H1 (cell line): ENCODE measurements around the gene COQ5. TPM values are rescaled to one million over a fixed set of nuclear protein-coding genes. Genes with fewer than 3 reads are reported as not detected.

Experiments used
- CHD2 ChIP-seq: IDR thresholded peaks from 2 replicates; pipeline ENCODE4 v1.6.1; 2012; ENCODE audit warnings: low read length, improper control_type of control experiment
- CREB1 ChIP-seq: IDR thresholded peaks from 2 replicates; pipeline ENCODE4 v1.6.1; 2012; ENCODE audit warnings: inconsistent platforms
- PHF8 ChIP-seq: fragments of 200-600 bp; sonication (generic); conservative IDR thresholded peaks from 2 replicates; pipeline ENCODE4 v1.7.1; 2012; ENCODE audit warnings: low read depth, mild to moderate bottlenecking, inconsistent platforms, low read length, moderate library complexity
- SIN3A ChIP-seq, 2 experiments: IDR thresholded peaks in 1 of 2; conservative IDR thresholded peaks in 1 of 2; 2 replicates each; pipeline ENCODE4 v1.6.1; 2011 to 2012; ENCODE audit warnings: low read length in 2 of 2, improper control_type of control experiment in 1 of 2, low read depth in 1 of 2, mild to moderate bottlenecking in 1 of 2
- SP2 ChIP-seq: IDR thresholded peaks from 2 replicates; pipeline ENCODE4 v1.6.1; 2012; ENCODE audit warnings: mild to moderate bottlenecking, low read length, inconsistent platforms
- SP4 ChIP-seq: IDR thresholded peaks from 2 replicates; pipeline ENCODE4 v1.6.1; 2012; ENCODE audit warnings: low read length, inconsistent platforms
- TEAD4 ChIP-seq: IDR thresholded peaks from 2 replicates; pipeline ENCODE4 v1.6.1; 2012; ENCODE audit warnings: low read depth, low read length, inconsistent platforms, mixed read lengths
- polyA plus RNA-seq, 7 experiments: library from polyadenylated mRNA; depleted of rRNA in 3 of 7; stranded (reverse) in 5 of 7; unstranded in 2 of 7; fragments of >200 nt in 5 of 7; fragments of 200-250 nt in 2 of 7; gene quantifications; 1 replicate in 5 of 7; 2 replicates in 1 of 7; 4 replicates in 1 of 7; pipeline versions ENCODE4 v1.2.1 to v1.2.3, GENCODE V29; 2011 to 2013; ENCODE audit warnings: missing spikeins in 2 of 7, mixed read lengths in 2 of 7
- total RNA-seq: library from RNA; stranded (reverse); fragmentation: NEBNext Ultra II Directional; extraction: Animal tissue kit (Norgen Biotek cat#: 25700); gene quantifications from 2 replicates; pipeline ENCODE4 v1.2.1, GENCODE V29; 2021
- TF ChIP-seq, protein P1 (sequence below): fragments of 300-600 bp; sonication (generic); IDR thresholded peaks from 2 replicates; pipeline ENCODE4 v1.7.1; 2012; ENCODE audit warnings: low read length, moderate library complexity, mild to moderate bottlenecking, inconsistent platforms; ENCODE audit not compliant: insufficient replicate concordance

COQ5 gene
- total and polyA plus RNA-seq, 2 of the 8 experiments (the other 6 are each of a cell fraction or from before 2014, with no cell fraction given), result 35.1 to 35.8 TPM

DNA sequence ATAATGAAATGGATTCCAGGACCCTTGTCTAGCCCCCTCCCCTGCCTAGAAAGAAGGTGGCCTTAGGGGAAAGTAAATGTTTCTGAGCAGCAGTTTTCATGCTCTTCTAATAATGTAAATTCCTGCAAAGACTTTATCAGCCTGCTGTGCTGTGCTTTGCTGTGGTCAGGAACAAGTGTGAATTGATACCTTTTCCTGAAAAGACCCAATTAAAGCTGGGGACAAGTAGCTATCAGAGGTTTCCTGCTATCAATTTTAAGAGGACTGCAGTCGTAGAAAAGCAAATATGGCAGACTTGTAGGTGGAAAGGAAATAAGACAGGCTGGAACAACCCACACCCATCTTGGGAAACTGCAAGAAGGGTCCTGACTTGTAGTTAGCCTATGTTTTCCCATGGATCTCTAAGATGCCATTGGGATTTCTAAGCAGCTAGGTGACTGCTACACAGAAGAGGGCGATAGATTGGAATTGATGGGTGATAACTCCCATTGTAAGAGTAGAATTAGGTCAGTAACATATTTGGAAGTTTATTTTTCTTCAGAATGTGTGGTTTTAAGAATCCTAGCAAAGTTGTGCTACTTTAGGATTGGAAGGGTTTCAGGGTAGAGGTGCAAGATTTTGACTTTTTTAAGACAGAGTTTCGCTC, 30.0 kb downstream of the COQ5 start (continued):
- TF ChIP-seq, protein P1, sequence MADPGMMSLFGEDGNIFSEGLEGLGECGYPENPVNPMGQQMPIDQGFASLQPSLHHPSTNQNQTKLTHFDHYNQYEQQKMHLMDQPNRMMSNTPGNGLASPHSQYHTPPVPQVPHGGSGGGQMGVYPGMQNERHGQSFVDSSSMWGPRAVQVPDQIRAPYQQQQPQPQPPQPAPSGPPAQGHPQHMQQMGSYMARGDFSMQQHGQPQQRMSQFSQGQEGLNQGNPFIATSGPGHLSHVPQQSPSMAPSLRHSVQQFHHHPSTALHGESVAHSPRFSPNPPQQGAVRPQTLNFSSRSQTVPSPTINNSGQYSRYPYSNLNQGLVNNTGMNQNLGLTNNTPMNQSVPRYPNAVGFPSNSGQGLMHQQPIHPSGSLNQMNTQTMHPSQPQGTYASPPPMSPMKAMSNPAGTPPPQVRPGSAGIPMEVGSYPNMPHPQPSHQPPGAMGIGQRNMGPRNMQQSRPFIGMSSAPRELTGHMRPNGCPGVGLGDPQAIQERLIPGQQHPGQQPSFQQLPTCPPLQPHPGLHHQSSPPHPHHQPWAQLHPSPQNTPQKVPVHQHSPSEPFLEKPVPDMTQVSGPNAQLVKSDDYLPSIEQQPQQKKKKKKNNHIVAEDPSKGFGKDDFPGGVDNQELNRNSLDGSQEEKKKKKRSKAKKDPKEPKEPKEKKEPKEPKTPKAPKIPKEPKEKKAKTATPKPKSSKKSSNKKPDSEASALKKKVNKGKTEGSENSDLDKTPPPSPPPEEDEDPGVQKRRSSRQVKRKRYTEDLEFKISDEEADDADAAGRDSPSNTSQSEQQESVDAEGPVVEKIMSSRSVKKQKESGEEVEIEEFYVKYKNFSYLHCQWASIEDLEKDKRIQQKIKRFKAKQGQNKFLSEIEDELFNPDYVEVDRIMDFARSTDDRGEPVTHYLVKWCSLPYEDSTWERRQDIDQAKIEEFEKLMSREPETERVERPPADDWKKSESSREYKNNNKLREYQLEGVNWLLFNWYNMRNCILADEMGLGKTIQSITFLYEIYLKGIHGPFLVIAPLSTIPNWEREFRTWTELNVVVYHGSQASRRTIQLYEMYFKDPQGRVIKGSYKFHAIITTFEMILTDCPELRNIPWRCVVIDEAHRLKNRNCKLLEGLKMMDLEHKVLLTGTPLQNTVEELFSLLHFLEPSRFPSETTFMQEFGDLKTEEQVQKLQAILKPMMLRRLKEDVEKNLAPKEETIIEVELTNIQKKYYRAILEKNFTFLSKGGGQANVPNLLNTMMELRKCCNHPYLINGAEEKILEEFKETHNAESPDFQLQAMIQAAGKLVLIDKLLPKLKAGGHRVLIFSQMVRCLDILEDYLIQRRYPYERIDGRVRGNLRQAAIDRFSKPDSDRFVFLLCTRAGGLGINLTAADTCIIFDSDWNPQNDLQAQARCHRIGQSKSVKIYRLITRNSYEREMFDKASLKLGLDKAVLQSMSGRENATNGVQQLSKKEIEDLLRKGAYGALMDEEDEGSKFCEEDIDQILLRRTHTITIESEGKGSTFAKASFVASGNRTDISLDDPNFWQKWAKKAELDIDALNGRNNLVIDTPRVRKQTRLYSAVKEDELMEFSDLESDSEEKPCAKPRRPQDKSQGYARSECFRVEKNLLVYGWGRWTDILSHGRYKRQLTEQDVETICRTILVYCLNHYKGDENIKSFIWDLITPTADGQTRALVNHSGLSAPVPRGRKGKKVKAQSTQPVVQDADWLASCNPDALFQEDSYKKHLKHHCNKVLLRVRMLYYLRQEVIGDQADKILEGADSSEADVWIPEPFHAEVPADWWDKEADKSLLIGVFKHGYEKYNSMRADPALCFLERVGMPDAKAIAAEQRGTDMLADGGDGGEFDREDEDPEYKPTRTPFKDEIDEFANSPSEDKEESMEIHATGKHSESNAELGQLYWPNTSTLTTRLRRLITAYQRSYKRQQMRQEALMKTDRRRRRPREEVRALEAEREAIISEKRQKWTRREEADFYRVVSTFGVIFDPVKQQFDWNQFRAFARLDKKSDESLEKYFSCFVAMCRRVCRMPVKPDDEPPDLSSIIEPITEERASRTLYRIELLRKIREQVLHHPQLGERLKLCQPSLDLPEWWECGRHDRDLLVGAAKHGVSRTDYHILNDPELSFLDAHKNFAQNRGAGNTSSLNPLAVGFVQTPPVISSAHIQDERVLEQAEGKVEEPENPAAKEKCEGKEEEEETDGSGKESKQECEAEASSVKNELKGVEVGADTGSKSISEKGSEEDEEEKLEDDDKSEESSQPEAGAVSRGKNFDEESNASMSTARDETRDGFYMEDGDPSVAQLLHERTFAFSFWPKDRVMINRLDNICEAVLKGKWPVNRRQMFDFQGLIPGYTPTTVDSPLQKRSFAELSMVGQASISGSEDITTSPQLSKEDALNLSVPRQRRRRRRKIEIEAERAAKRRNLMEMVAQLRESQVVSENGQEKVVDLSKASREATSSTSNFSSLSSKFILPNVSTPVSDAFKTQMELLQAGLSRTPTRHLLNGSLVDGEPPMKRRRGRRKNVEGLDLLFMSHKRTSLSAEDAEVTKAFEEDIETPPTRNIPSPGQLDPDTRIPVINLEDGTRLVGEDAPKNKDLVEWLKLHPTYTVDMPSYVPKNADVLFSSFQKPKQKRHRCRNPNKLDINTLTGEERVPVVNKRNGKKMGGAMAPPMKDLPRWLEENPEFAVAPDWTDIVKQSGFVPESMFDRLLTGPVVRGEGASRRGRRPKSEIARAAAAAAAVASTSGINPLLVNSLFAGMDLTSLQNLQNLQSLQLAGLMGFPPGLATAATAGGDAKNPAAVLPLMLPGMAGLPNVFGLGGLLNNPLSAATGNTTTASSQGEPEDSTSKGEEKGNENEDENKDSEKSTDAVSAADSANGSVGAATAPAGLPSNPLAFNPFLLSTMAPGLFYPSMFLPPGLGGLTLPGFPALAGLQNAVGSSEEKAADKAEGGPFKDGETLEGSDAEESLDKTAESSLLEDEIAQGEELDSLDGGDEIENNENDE, result no peak
- TF ChIP-seq SP2 (no peak), CREB1 (no peak), SIN3A (conservative IDR thresholded peaks at IDR 0.05 in 1 of 2, IDR thresholded peaks at IDR 0.05 in 1 of 2; ENCODE audit: low read depth in 1 of 2, low read length in 2 of 2) (no peak), TEAD4 (no peak), CHD2 (no peak), PHF8 (no peak), SP4 (no peak)
